Measurements from ENCODE around the gene FLRT2.

- no peak for TF ChIP-seq POLR2A (IDR thresholded peaks at IDR 0.05)
- no peak for TF ChIP-seq CTCF (IDR thresholded peaks at IDR 0.05)
Observed at GRCh38 chr14:85554106-85554505, 24.2 kb downstream of the FLRT2 start.
